ENCODE data around the gene IRX4.
"Not testable (repeated sequence)": the region's sequence is repeated elsewhere in the genome, so short reads cannot be mapped to it uniquely, and the experiment has no call there.

Gene IRX4

DNA sequence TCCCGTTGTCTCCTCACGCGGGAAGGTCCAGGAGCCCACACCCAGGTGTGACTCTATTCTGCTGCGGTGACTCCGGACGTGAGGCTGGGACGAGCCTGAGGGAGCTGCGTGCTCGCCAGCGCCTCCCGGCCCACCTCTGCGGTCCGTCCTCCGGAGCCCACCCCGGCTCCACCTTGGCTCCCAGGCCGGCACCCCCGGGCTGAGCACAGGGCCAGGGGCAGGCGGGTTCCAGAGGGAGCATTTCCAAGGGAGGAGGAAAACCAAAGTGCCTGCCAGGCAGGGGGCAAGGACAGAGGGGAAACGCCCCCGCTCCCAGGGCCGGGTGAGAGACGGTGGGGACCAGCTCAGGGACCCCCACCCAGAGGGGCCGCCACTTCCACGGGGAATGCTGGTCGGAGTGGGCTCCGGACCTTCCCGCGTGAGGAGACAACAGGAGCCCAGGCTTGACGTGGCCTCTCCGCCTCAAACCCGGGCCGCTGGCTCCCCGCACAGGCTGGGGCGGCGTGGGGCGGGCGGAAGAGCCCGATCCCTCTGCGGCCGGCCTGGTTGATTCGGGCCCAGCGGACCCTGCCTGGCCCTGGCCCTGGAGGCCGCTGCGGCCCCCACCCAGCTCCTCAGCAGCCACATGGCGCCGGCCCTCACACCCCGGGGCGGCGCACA, 26.0 kb downstream of the IRX4 start:
- no peak for DNase-seq (ENCODE audit: low read depth)

DNA sequence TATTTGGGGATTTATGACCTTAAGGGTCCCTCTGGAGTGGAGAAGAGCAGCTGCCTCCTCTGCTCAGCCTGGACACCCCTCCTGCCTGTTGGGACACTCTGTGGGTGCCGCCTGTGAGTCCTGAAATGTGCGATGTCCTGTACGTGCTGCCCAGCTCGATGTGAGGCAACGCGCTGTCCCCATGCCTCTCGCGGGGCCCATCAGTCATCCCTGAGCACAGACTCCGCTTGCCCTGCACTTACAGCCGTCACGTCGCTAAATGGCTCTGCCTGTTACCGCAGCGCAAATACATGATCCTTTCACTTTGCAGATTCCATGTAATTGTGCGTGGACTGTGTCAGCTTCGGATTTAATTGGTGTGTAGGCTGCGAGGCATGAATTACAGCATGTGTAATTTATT, 27.1 kb downstream of the IRX4 start:
- DNase-seq (ENCODE audit: low read depth) = no peak

DNA sequence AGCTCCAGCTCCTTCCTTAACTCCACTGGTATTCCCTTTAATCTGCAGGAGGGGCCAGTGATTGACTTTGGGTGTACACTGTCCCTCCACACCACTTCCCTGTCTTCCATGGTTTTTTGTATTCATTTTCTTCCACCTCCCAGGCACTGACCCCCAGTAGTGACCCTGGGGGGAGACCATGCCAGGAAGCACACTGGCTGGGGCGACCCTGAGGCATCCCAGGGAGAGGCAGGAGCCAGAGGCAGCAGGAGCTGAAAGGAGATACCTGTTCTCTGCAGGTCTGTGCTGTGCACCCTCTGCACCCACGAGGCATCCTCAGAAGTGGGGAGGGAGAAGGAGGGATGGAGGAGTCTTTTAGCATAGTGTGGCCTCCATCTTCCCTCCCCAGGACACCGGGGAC, 27.6 kb downstream of the IRX4 start:
- no peak for DNase-seq (ENCODE audit: low read depth)

DNA sequence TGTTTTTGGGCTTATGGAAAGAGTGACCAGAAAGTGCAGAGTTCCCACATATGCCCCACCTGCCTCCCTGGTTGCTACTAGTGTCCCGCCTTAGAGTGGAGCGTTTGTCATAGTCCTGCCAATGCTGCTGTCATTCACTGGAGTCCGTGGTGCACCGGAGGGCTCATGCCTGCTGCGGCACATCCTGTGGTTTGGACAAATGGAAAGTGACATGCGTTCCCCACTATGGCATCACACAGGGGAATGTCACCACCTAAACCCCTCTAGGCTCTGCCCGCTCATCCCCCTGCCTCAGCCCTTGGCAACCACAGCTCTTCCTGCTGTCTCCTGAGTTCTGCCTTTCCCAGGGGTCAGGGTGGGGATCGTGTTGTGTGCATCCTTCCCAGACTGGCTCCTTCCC, 29.2 kb downstream of the IRX4 start:
- DNase-seq (ENCODE audit: low read depth) = no peak

DNA sequence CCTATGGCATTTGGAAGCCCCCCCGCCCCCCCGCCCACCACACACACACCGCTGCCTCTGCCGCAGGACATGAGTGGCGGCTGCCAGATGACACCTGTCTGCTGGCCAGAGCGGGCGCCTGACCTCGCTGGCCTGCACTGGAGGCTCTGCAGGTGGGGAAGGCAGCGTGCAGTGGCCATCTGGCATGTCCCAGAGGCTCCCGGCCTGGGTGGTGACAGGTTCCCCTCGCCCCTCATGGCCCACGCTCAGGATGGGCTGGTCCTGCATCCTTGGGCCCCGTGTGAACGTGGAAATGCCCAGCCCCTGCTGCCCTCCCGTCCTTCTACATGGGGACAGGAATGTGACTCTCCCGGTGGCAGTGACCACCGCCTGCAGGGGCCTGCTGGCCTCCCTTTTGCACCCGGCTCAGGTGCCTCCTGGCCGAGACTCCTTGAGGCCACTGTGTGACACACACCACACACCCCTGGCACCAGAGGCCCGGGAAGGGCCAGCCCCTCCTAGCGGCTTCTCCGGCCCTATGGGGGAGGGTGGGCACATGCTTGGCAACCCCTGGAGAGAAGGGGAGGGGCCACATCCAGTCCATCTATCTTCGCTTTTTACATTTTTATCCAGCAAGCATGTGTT, 30.3 kb downstream of the IRX4 start:
- no peak for DNase-seq (ENCODE audit: low read depth)

DNA sequence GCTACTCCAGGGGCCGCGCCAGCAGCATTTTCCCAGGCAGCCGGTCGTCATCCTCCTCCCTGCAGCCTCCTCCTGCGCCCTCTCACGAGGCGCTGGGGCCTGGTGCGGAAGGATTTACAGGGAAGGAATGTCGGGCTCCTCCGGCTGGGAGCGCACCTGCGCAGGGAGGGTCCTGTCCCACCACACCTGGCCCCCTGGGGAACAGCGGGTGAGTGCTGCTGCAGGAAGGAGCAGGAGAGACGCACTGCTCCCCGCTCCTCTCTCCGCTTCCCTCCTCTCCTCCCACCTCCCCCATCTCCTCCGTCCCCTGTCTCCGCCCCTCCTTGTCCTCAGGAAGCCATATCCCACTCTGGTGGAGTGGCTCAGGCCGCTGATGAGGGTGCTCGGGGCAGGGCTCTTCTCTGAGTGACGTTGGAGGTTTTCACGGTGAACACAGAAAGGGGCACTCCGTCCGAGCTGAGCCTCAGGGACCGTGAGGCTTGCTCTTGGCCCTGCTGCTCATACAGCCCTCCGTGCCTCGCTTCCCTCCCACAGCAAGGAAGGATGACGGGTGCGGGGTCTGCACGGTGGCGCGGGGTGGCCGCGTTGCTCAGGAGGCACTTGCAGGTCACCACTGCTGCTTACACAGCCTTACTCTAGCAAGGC, 31.3 kb downstream of the IRX4 start:
- no peak for DNase-seq (ENCODE audit: low read depth)

DNA sequence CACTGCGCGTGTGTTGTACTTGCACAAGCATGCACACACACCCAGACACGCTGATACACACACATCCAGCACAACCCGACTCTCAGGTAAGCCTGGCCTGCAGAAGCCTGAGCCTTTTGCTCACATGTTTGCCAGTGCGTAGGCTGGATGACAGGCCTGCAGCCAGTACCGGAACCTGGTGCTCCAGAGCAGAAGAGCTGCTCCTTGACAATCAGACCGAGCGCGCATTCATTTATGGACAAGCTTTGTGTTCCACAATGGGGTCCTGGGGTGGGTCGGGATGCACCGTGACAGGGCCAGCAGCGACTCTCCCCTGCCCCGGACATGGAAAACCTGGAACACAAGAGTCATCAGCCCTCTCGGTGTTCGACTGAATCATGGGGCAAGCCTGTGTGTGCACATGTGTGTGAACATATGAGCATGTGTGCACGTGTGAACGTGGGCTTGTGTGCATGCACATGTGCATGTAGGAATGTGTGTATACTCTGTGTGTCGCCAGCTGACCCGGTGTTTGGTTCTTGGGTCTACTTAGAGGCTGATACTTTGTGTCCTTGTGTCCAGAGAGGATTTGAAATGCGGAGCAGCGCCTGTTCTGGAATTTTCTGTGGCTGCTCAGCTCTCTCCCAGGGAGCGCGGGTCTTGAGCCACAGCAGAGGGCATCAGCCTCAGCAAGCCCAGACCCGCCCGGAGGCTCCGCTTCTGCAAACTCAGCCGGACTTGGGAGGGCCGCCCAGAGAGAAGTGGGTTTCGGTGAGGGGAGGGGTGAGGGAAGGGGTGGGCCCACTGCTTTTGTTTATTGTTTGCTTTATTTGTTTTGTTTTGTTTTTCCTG, 32.2 kb downstream of the IRX4 start:
- no peak for DNase-seq (ENCODE audit: low read depth)

DNA sequence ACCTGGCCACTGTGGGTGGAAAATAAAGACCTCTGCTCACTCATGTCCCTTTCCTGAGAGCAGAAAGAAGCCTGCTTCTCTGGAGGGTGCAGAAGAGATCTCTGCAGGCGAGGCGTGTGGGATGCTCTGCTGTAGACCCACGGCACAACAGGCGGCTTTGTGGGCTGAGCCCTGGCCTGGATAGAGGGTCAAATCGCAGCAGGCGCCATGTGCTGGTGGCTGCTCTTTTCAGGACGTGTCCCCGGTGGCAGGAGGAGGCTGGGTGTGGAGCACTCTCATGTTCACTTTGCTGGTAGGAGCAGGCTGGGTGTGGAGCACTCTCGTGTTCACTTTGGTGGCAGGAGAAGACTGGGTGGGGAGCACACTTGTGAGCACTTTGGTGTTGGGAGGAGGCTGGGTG, 35.1 kb downstream of the IRX4 start:
- DNase-seq (ENCODE audit: low read depth) = no peak

DNA sequence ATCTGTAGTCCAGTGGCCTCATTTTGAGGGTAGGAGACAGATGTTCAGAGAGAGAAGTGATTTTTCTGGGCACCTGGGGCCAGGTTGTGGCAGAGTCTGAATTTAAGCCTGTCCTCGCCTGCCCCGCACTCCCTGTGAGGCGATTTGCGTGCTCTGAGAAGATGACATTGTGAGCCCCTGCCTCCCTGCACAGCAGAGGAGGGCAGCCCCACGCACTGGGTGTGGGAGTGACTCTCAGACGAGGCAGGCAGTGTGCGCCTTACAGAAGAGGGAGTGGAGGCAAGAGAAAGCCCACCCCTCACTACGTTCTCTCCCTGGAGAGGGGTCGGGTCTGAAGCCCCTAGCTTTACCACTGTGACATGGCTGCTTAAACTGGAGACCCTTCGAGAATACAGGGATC, 35.7 kb downstream of the IRX4 start:
- no peak for DNase-seq (ENCODE audit: low read depth)

DNA sequence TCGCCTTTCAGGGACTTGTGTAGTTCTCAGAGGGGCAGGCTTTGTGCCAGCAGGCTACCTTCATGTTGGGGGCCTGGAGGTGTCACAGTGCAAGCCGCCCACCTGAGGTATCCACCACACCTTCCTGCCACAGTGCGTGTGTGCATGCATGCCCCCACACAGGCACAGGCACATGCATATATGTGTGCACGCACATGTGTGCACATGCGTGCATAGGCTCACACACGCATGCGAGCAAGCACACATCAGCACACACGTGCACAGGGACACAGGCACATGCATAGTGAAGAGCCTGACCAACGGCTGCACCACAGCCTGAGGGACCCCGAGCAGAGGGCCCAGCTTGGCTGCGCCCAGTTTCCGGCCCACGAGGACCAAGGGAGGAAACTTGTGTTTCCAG, 36.1 kb downstream of the IRX4 start:
- DNase-seq (ENCODE audit: low read depth) = no peak

DNA sequence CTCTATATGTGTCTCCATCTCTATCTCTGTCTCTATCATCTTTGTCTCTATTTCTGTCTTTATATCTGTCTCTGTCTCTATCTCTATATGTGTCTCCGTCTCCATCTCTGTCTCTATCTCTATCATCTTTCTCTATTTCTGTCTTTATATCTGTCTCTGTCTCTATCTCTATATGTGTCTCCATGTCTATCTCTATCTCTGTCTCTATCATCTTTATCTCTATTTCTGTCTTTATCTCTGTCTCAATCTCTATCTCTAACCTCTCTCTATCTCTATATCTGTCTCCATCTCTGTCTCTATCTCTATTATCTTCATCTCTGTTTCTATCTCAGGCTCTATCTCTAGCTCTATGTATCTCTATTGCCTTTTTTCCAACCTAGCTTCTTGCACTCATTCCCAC, 37.0 kb downstream of the IRX4 start:
- DNase-seq (ENCODE audit: low read depth) = no peak

DNA sequence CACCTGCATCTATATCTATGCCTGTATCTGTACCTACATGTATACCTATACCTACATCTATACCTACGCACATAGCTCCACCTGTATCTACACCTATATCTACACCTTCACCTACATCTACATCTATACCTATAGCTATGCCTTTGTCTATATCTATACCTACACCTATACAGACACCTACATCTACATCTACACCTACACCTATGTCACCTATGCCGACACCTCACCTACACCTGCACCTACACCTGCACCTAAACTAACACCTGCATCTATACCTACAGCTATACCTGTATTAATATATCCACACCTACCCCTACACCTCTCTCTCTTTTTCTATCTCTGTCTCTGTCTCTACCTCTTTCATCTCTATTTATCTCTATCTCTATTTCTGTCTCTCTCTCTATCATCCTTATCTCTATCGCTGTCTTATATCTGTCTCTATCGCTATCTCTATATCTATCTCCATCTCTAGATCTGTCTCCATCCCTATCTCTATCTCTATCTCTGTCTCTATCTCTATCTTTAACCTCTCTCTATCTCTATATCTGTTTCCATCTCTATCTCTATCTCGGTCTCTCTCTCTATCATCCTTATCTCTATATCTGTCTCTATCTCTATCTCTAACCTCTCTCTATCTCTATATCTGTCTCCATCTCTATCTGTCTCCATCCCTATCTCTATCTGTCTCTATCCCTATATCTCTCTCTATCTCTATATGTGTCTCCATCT, 37.9 kb downstream of the IRX4 start:
- no peak for DNase-seq (ENCODE audit: low read depth)

DNA sequence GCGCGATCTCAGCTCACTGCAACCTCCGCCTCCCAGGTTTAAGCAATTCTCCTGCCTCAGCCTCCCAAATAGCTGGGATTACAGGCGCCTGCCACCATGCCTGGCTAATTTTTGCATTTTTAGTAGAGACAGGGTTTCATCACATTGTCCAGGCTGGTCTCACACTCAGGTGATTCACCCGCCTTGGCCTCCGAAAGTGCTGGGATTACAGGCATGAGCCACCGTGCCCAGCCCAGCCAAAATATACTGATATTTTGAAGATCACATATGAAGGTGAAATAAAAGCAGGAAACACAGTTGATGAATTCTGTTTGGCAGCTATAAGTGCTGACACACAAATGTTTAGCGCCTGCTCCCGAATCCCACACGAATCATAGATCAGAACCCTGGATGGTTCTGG, 39.0 kb downstream of the IRX4 start:
- not testable (repeated sequence) for DNase-seq (ENCODE audit: low read depth)

DNA sequence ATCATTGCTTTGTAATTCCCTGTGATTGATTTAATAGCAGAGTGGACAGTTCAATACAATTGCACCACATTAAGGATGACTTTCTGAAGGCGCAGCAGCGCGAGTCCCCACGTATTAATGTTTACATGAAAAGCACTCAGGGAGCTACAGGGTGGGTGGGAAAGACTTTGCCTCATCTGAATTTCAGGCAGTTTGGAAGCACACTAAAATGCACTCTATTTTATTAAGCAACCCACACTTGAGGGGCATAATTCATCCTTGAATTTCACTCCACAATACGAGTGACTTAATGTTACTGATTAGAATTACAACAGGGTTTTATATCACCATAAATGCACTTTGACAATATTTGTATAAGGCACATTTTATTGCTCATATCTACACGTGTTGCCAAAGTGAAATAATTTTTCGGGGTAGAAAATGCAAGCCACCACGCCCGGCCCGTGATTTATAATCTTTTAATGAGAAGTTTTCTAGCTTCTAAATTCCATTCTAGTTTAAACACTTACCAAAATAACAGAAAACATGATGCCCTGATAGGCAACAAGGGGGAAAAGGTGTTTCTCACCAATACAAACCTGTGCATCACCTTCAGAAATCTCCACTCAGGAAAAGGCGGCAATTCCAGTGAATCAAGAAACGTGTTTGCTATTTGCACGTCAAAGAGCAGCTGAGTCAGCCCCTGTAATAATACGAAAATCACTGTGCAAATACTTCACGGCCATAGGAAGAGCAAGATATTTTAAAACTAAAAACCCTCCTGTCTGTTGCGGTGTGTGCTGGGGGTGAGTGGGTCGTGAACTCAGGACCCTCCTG, 40.5 kb downstream of the IRX4 start:
- no peak for DNase-seq (ENCODE audit: low read depth)

DNA sequence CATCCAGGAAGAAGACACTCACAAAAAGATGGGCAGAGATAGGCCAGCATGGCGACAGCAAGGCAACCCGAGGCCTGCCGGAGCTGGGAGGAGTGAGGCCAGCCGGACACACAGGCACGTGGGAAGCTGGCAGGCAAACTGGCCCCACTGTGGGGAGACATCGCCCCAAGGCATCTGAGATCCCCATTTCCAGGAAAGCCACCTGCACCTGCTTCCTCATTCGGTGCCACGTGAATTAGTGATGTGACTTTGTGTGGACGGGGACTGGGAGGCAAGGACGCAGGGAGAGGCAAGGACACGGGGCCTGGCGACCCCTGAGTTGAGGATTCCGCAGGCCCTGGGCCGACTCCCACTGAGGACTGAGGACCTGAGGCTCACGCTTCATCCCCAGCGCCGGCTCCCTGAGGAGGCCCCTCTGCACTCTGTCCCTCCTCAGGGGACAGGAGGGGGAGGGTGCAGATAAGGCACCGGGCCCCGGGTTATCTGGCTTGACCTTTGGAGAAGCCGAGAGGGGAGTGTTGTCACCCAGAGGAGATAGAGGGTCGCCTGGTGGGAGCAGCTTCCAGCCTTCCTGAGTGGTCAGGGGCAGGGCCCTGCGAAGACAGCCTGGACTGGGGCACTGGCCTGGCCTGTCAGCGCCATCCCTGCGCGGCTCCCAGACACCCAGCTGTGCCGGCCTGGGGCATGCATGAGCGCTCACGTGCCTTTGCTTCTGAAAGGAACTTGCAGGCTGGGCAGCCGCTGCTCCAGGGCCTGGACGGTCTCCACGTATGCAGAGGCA, 41.8 kb downstream of the IRX4 start:
- DNase-seq (ENCODE audit: low read depth) = no peak

DNA sequence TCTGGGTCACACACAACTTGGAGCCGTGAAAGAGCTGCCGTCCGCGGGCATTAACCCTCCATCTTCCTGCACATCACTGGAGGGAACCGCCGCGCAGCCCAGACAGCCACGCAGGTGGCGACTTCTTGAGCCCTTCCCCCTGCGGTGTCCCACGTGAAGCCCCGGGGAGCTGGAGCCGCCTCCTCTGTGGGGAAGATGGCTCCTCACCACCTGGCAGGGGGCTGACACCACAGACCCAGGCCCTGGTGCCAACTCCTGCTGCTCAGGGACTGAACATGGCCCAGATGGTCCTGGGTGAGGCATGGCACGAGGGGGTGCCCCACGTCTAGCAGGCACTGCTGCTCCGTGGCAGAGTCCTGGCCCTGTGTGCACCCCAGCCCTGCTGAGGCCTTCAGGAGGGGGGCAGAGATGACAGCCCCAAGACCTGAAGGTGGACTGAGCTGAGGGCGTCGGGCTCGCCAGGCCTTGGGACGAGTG, 42.6 kb downstream of the IRX4 start:
- DNase-seq (ENCODE audit: low read depth) = no peak

DNA sequence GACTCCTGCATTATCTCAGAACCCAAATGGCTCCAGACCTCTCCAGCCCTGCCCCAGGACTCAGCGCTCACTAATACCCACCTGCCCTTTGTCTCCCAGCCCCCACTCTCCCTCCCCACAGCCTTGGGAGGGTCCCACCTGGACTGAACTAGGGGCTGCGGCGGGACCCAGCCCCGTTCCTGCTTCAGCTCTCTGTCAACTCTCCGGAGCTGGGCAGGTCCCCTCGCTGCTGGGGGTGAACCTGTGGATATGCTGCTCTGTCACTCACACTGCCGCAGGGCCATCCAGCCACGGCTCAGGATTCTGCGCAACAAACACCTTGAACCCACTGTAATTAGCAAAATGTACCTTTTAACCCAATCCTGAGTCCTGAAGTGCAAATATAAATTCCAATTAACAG, 44.7 kb downstream of the IRX4 start:
- no peak for DNase-seq (ENCODE audit: low read depth)

DNA sequence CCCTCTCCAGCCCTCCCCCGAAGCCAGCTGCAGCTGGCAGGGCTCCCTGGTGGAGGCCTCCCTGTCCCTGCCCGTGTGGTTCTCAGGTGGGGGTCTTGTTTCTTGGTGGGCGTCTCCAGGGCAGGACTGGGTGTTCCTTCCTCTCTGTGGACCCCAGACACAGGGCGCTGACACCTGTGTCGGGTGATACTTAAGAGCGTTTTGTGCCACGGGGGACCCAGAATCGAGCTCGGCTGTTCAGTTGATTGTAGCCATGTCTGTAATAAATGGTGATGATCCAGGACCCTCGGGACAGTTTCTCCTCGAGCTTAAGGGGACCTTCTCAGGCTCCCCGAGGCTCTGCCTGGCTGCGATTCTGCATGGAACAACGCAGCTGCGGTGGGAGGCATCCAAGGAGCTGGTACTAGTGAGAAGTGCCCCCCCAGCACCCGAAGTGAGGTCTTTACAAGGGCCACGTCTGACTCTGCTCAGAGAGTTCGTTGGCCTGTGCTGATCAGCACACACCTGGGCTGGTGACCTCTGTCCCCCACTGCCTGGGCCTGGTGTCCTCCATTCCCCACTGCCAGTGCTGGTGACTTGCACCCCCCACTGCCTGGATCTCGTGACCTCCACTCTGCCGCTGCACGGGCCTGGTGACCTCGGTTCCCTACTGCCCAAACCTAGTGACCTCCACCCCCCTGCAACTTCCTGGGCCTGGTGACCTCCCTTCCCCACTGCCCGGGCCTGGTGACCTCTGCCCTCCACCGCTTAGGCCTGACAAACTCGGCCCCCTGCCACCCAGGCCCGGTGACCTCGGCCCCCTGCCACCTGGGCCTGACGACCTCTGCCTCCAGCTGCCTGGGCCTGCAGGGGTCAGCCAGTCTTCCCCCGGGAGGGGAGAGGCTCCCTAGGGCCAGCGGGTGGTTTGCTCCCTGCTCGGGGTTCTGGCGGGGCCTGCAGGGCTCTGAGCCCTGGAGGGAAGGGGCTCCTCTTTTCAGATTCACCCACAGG, 45.5 kb downstream of the IRX4 start:
- no peak for DNase-seq (ENCODE audit: low read depth)

Data from T follicular helper cell (primary cell).